Small intestine (tissue), 7 donors: Measurements from ENCODE around the gene GABRG3. TPM values are rescaled to one million over a fixed set of nuclear protein-coding genes. Genes with fewer than 3 reads are reported as not detected.
"Not testable (repeated sequence)": the region's sequence is repeated elsewhere in the genome, so short reads cannot be mapped to it uniquely, and the experiment has no call there.

Experiments used
- DNase-seq, 2 donors: peaks; one replicate each; pipeline versions ENCODE4 v3.0.0 to v3.0.0-alpha.2; 2013
- FAIRE-seq: peaks from 2 replicates; lab custom pipeline; 2012; peaks lifted over from hg19 to GRCh38; lab: Jason Lieb, UNC
- H3K27ac ChIP-seq, 3 donors: one replicate each; pipeline ENCODE4 v1.5.1; 2013; ENCODE audit warnings: low read length in 2 of 3, mild to moderate bottlenecking in 2 of 3, control low read depth in 1 of 3, inconsistent platforms in 1 of 3, low read depth in 1 of 3, moderate library complexity in 1 of 3
- H3K27me3 ChIP-seq, 3 donors: one replicate each; pipeline ENCODE4 v1.6.1; 2013; ENCODE audit warnings: low read length in 3 of 3, inconsistent platforms in 1 of 3; ENCODE audit not compliant: control insufficient read depth in 3 of 3, insufficient read depth in 3 of 3
- H3K36me3 ChIP-seq, 3 donors: one replicate each; pipeline ENCODE4 v1.6.1; 2013; ENCODE audit warnings: low read length in 3 of 3, inconsistent platforms in 1 of 3, low read depth in 1 of 3, mild to moderate bottlenecking in 1 of 3, moderate library complexity in 1 of 3; ENCODE audit not compliant: control insufficient read depth in 3 of 3, insufficient read depth in 2 of 3
- H3K4me1 ChIP-seq, 3 donors: one replicate each; pipeline ENCODE4 v1.6.1; 2013; ENCODE audit warnings: low read length in 2 of 3, inconsistent platforms in 1 of 3, low read depth in 1 of 3, mild to moderate bottlenecking in 1 of 3, moderate library complexity in 1 of 3; ENCODE audit not compliant: control insufficient read depth in 3 of 3, insufficient read depth in 2 of 3
- H3K4me3 ChIP-seq, 3 donors: one replicate each; pipeline ENCODE4 v1.5.1; 2013; ENCODE audit warnings: low read length in 3 of 3, control low read depth in 1 of 3, inconsistent platforms in 1 of 3, low read depth in 1 of 3, mild to moderate bottlenecking in 1 of 3, moderate library complexity in 1 of 3
- H3K9me3 ChIP-seq, 2 donors: one replicate each; pipeline ENCODE4 v1.6.1; 2013; ENCODE audit warnings: low read depth in 1 of 2, low read length in 1 of 2; ENCODE audit not compliant: control insufficient read depth in 2 of 2, insufficient read depth in 1 of 2
- WGBS, 3 donors: extraction: QIAGEN DNeasy Blood & Tissue Kit; methylation state at CpG; one replicate each; pipeline ENCODE4 v1.1.7; 2013; 5-methylcytosine and 5-hydroxymethylcytosine counted together
- polyA plus RNA-seq, 4 donors: library from polyadenylated mRNA; stranded (reverse) in 3 of 4; unstranded in 1 of 4; fragments of 200-250 nt in 3 of 4; fragments of 120-200 nt in 1 of 4; gene quantifications; one replicate each; pipeline versions ENCODE4 v1.2.1 to v1.2.3, GENCODE V29; 2013
- donor health status: healthy with polysubstance abuse.
- donor health status: control.
- donor health status: control.
- donor health status: Bipolar disorder and iron deficiency.
- donor health status: healthy.

The GABRG3 gene
- polyA plus RNA-seq, 4 donors, result 0.41 TPM; not detected in 3

DNA sequence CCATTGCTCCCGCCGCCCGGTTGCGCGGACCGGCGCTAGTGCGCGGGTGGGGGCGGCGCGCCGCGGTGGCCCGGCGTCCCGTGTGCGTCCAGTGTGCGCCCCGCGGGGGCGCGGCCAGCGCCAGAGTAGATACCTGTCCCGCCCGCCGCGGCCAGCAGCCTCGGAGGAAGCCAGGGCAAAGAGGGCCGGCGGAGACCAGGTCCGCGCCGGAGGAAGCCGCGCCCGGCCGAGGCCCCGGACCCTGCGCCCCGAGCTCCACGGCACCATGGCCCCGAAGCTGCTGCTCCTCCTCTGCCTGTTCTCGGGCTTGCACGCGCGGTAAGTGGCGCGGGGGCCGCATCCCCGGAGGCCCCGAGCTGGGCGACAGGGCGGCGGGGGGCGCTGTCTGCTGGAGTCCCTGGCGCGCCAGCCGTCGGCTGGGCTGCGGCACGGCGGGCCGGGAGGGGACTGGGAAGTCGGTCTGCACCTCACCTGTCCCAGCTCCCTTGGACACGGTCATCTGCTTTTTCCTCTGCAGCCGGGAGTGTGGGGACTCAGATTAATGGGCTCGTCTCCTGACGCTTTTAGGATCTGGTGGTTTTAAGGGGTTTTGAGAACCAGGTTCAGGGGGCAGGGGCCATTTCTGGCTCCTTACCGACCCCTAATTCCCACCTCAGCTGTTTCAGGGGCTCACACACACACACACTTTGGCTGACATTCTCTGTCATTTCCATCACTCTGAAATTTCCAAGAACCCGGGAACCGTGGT lies 464 bp downstream of the GABRG3 start:
- Histone ChIP-seq H3K36me3 (no peaks in the 10 kb centered on the region), H3K9me3 (no peaks in the 10 kb centered on the region), H3K4me1 (no peaks in the 10 kb centered on the region), H3K4me3 (no peak overlapping the region), H3K27me3 (peaks cover 0 to 23% (median 7%) of the 10 kb centered on the region in 3 donors), H3K27ac (no peak overlapping the region)
- no peak for FAIRE-seq
- DNase-seq, result peak in 1 of 2 donors; percentile 14
- WGBS, 3 donors, result 5 to 20% (median 12%) methylated on average over 36 to 72 of the region's 72 CpGs

DNA sequence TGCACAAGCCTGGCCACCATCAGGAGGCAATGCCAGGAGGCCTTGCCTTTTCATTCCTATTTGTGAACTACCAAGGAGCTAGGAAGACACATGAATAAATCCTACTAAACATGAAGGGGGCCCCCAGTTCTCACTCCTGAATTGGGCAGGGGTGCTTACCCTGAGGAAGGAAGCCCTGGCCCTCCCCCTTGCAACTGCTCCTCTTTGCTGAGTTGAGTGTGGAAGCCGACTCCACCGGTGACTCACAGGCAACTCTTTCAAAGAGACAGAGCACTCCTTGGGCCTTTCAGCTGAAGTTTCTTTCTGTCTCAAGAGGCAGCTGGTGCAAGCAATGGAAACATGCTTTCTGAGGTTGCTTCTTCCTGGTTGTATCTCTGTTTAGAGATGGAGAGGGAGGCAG lies 1.7 kb downstream of the GABRG3 start:
- H3K36me3 ChIP-seq, result no peaks in the 10 kb centered on the region
- 51 to 62% (median 59%) methylated on average over 2 of the region's 2 CpGs for WGBS, 3 donors
- H3K4me1 ChIP-seq, result no peaks in the 10 kb centered on the region
- FAIRE-seq (no peak), DNase-seq (no peak)
- no peaks in the 10 kb centered on the region for H3K9me3 ChIP-seq
- H3K27ac ChIP-seq, result no peak overlapping the region
- no peak overlapping the region for H3K4me3 ChIP-seq
- peaks cover 0 to 21% (median 5%) of the 10 kb centered on the region in 3 donors for H3K27me3 ChIP-seq

DNA sequence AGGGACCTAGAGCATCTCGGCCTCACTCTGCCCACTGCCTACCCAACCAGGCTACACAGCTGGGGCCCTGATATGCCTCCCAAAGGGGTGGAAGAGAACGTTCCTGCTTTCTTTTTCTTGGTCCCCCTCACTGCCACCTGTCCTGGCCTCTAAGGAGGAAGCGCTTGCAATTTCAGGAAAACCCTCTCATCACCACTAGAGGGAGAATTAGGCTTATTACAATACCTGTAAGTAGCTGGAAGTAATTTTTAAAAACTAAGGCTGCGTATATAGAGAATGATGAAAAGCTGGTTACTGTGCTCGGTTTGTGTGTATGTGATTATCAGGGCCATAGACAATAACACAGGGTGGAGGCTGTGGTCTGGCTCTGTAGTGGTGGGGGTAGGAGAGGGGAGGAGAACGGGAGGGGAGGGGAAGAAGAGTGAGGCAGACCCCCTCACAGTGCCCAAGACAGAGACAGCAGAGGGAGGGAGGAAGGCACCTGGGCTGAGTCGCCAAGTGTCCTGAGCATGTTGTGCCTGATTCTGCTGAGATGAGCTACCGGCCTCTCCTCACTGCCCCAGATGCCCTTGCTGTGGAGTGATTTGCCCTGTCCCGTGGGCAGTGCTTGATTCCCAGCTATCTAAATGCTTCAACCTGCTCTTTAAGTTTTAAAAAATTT lies 3.3 kb downstream of the GABRG3 start:
- H3K4me3 ChIP-seq, result no peak overlapping the region
- no peaks in the 10 kb centered on the region for H3K9me3 ChIP-seq
- peaks cover 0 to 20% (median 5%) of the 10 kb centered on the region in 3 donors for H3K27me3 ChIP-seq
- FAIRE-seq, result no peak
- H3K4me1 ChIP-seq, result no peaks in the 10 kb centered on the region
- WGBS, 3 donors, result 18 to 26% (median 20%) methylated on average over 9 of the region's 9 CpGs
- DNase-seq, result peak; percentile 3 to 41
- H3K36me3 ChIP-seq, result no peaks in the 10 kb centered on the region
- H3K27ac ChIP-seq, result no peak overlapping the region

DNA sequence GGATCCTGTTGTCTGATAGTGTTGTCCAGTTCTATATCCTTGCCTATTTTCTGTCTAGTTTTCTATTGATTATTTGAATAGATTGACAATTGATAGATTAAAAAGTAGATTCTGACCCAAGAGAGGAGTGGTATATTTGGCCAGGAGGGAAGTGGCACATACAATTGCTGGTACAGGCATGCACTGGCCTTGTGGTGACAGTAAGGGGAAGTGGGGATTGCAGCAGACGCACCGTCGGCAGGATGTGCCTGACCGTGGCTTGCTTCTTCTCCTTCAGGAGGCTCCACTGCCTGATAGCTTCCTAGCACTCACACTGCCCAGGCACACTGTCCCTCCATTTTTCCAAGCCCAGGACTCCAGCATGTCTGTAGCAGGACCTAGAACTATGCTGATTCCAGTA lies 10.5 kb downstream of the GABRG3 start:
- Histone ChIP-seq H3K9me3 (no peaks in the 10 kb centered on the region), H3K4me1 (no peaks in the 10 kb centered on the region), H3K4me3 (no peak overlapping the region), H3K27ac (no peak overlapping the region), H3K36me3 (no peaks in the 10 kb centered on the region), H3K27me3 (no peaks in the 10 kb centered on the region)
- DNase-seq, result no peak
- FAIRE-seq, result no peak
- WGBS, 3 donors, result 60 to 89% (median 72%) methylated on average over 4 of the region's 4 CpGs

DNA sequence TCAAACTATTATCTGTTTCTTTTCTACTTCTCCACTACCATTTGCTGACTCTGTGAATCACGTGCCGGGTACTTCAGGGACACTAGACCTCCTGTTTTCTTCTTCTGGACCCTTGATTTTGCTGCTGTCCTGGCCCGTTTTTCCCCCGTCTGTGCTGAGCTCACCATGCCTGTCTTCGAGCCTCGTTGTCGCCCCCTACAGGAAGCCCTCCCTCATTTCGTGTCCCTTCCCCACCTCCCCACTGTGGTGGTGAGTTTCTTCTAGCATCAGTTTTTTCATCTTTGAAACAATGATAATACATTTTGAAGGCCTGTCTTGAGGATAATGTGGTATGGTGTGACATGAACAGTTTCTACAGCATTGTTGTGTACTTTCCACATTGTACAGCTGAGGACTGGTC lies 12.8 kb downstream of the GABRG3 start:
- FAIRE-seq (no peak), DNase-seq (no peak)
- 76 to 83% (median 82%) methylated on average over 8 of the region's 8 CpGs for WGBS, 3 donors

DNA sequence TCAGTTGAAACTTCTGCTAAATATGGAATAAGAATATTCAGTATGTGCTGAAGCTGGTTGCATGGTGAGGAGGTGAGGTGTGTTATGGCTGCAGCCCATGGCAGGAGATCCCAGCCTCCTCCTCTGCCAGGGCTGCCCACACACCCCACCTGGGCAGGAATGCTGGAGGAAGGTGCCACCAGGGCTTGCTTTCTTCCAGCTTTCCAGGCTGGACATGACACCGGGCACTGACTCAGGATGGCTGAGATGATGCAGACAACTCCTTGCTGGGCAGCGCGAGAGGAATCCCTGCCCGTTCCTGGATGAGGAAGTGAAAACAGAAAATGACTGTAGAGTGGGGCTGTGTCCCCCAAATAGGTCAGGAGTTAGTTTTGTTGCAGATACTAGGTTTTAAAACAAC lies 14.1 kb downstream of the GABRG3 start:
- WGBS, 3 donors, result 87 to 95% (median 88%) methylated on average over 4 of the region's 4 CpGs
- no peaks in the 10 kb centered on the region for H3K9me3 ChIP-seq
- no peak for FAIRE-seq
- no peaks in the 10 kb centered on the region for H3K36me3 ChIP-seq
- no peak for DNase-seq
- H3K4me3 ChIP-seq, result no peak overlapping the region
- H3K27ac ChIP-seq, result no peak overlapping the region
- no peaks in the 10 kb centered on the region for H3K27me3 ChIP-seq
- no peaks in the 10 kb centered on the region for H3K4me1 ChIP-seq

More for the DNA sequence above, 12.8 kb downstream of the GABRG3 start:
- Histone ChIP-seq H3K4me1 (no peaks in the 10 kb centered on the region), H3K9me3 (no peaks in the 10 kb centered on the region), H3K27me3 (no peaks in the 10 kb centered on the region), H3K4me3 (no peak overlapping the region), H3K36me3 (no peaks in the 10 kb centered on the region), H3K27ac (no peak overlapping the region)

DNA sequence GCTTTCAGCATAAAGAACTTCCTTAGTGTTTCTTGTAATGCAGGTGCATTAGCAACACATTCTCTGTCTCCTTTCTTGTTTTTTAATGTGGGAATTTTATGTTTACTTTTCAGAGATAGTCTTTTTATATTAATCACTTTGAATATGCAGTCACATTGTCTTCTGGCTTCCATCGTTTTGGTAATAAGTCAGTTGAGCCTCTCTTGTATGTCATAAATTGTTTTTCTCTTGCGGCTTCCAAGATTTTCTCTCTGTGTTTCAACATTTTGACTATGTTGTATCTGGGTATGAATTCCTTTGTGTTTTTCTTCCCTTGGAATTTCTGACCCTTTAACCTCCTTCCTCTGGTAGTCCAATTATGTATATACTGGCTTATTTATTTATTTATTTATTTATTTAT lies 25.3 kb downstream of the GABRG3 start:
- FAIRE-seq (no peak), DNase-seq (no peak)
- no peaks in the 10 kb centered on the region for H3K4me1 ChIP-seq
- H3K4me3 ChIP-seq, result no peak overlapping the region
- H3K36me3 ChIP-seq, result no peaks in the 10 kb centered on the region
- 92 to 98% (median 93%) methylated on average over 2 of the region's 2 CpGs for WGBS, 3 donors
- H3K27ac ChIP-seq, result no peak overlapping the region
- no peaks in the 10 kb centered on the region for H3K27me3 ChIP-seq
- H3K9me3 ChIP-seq, result no peaks in the 10 kb centered on the region

DNA sequence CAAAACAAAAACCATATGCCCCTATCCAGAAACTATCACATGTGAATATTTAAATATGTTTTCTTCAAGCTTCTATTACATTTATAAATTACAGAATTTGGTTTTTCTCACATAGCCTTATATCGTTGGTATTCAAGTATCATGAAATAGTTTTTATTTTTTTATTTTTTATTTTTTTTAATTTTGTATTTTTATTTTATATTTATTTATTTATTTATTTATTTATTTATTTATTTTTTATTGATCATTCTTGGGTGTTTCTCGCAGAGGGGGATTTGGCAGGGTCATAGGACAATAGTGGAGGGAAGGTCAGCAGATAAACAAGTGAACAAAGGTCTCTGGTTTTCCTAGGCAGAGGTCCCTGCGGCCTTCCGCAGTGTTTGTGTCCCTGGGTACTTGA lies 32.0 kb downstream of the GABRG3 start:
- H3K27ac ChIP-seq, H3K4me1 ChIP-seq, H3K36me3 ChIP-seq, H3K4me3 ChIP-seq, H3K27me3 ChIP-seq, FAIRE-seq, DNase-seq, H3K9me3 ChIP-seq: not testable (repeated sequence)
- 47 to 90% (median 74%) methylated on average over 1 to 2 of the region's 4 CpGs for WGBS, 3 donors
